H1 (cell line): ENCODE data around the gene TPO. TPM values are rescaled to one million over a fixed set of nuclear protein-coding genes. Genes with fewer than 3 reads are reported as not detected.
"Not testable (repeated sequence)": the region's sequence is repeated elsewhere in the genome, so short reads cannot be mapped to it uniquely, and the experiment has no call there.

Experiments used
- CTCF ChIA-PET: fragments of 300-600 bp; sonication (Branson Sonifier 250); formaldehyde crosslinking; loops from one replicate; lab custom pipeline; 2021; ENCODE audit not compliant: partially characterized antibody; lab: Charles Lee
- POLR2A ChIA-PET: fragments of 300-600 bp; sonication (Branson Sonifier 250); formaldehyde crosslinking; loops from one replicate; lab custom pipeline; 2021; ENCODE audit warnings: inconsistent platforms; ENCODE audit not compliant: partially characterized antibody; lab: Charles Lee
- DNase-seq, 2 experiments: peaks; one replicate each; pipeline versions ENCODE4 v3.0.0 to v3.0.0-alpha.2; 2010 to 2022; ENCODE audit warnings: low spot score in 2 of 2, low read depth in 1 of 2, mixed read lengths in 1 of 2
- FAIRE-seq: peaks from 2 replicates; lab custom pipeline; 2011; peaks lifted over from hg19 to GRCh38; lab: Jason Lieb, UNC
- H2AFZ ChIP-seq: 2 replicates; pipeline ENCODE4 v1.8.1; 2012; ENCODE audit warnings: low read length, inconsistent platforms
- H2AK5ac ChIP-seq: 2 replicates; pipeline ENCODE4 v1.6.1; 2013; ENCODE audit warnings: low read depth, low read length
- H2BK120ac ChIP-seq: replicated peaks from 2 replicates; pipeline ENCODE3; 2013; ENCODE audit warnings: low read depth, low read length, inconsistent platforms
- H2BK12ac ChIP-seq: 2 replicates; pipeline ENCODE4 v1.6.1; 2013; ENCODE audit warnings: low read depth, low read length
- H2BK15ac ChIP-seq: 2 replicates; pipeline ENCODE4 v1.6.1; 2013; ENCODE audit warnings: low read length
- H2BK20ac ChIP-seq: 2 replicates; pipeline ENCODE4 v1.6.1; 2013; ENCODE audit warnings: low read length
- H2BK5ac ChIP-seq: 2 replicates; pipeline ENCODE4 v1.6.1; 2013; ENCODE audit warnings: low read depth, low read length
- H3K14ac ChIP-seq: 2 replicates; pipeline ENCODE4 v1.6.1; 2013; ENCODE audit warnings: inconsistent platforms; ENCODE audit not compliant: insufficient read length
- H3K18ac ChIP-seq: 2 replicates; pipeline ENCODE4 v1.6.1; 2013; ENCODE audit warnings: low read length; ENCODE audit errors: extremely low read depth
- H3K23ac ChIP-seq: 2 replicates; pipeline ENCODE4 v1.6.1; 2013; ENCODE audit warnings: inconsistent platforms; ENCODE audit not compliant: insufficient read length
- H3K23me2 ChIP-seq: 2 replicates; pipeline ENCODE4 v1.6.1; 2013; ENCODE audit warnings: low read depth, low read length
- H3K27ac ChIP-seq: 2 replicates; pipeline ENCODE4 v1.6.1; 2011; ENCODE audit warnings: low read depth, low read length, inconsistent platforms
- H3K27me3 ChIP-seq, 4 experiments: replicated peaks in 1 of 4; 1 replicate in 1 of 4; 2 replicates in 3 of 4; pipeline versions ENCODE4 v1.6.1 to v1.8.1; 2011 to 2013; ENCODE audit warnings: low read length in 3 of 4, mild to moderate bottlenecking in 3 of 4, inconsistent platforms in 2 of 4, mixed read lengths in 2 of 4, moderate library complexity in 1 of 4; ENCODE audit not compliant: control insufficient read depth in 3 of 4, insufficient read depth in 3 of 4; ENCODE audit errors: extremely low read depth in 1 of 4
- H3K36me3 ChIP-seq, 4 experiments: 2 replicates each; pipeline versions ENCODE4 v1.6.1 to v1.8.1; 2011 to 2013; ENCODE audit warnings: mild to moderate bottlenecking in 4 of 4, low read length in 3 of 4, moderate library complexity in 2 of 4, control low read depth in 1 of 4, inconsistent platforms in 1 of 4; ENCODE audit not compliant: insufficient read depth in 4 of 4, control insufficient read depth in 2 of 4
- H3K4ac ChIP-seq: replicated peaks from 2 replicates; pipeline ENCODE3; 2013; ENCODE audit warnings: low read length, low read depth, mixed read lengths, inconsistent platforms; ENCODE audit not compliant: insufficient read length
- H3K4me1 ChIP-seq, 4 experiments: replicated peaks in 1 of 4; 1 replicate in 1 of 4; 2 replicates in 3 of 4; pipeline versions ENCODE4 v1.6.1 to v1.8.1; 2011 to 2013; ENCODE audit warnings: low read length in 3 of 4, inconsistent platforms in 2 of 4, mixed read lengths in 1 of 4; ENCODE audit not compliant: insufficient read depth in 4 of 4, control insufficient read depth in 3 of 4
- H3K4me2 ChIP-seq, 2 experiments: 2 replicates each; pipeline versions ENCODE4 v1.6.1 to v1.8.1; 2011 to 2013; ENCODE audit warnings: low read depth in 2 of 2, low read length in 2 of 2, control low read depth in 1 of 2, inconsistent platforms in 1 of 2, mild to moderate bottlenecking in 1 of 2; ENCODE audit not compliant: insufficient read depth in 1 of 2
- H3K4me3 ChIP-seq, 4 experiments: fragments of 200-600, 300-600 bp in 1 of 4; sonication (generic), shearing (Covaris generic), sonication (Bioruptor Twin) in 1 of 4; 2 replicates each; pipeline versions ENCODE4 v1.5.1 to v1.8.1; 2011 to 2016; ENCODE audit warnings: low read length in 4 of 4, low read depth in 3 of 4, control low read depth in 2 of 4, inconsistent platforms in 2 of 4, mild to moderate bottlenecking in 2 of 4, mixed read lengths in 1 of 4, moderate library complexity in 1 of 4; ENCODE audit not compliant: insufficient read depth in 2 of 4; ENCODE audit errors: extremely low read depth in 1 of 4
- H3K56ac ChIP-seq: replicated peaks from 2 replicates; pipeline ENCODE3; 2013; ENCODE audit warnings: low read depth, mild to moderate bottlenecking, mixed read lengths, low read length, inconsistent platforms; ENCODE audit not compliant: insufficient read length
- H3K79me1 ChIP-seq: 2 replicates; pipeline ENCODE4 v1.6.1; 2013; ENCODE audit warnings: low read depth, low read length, control low read depth
- H3K79me2 ChIP-seq, 2 experiments: 2 replicates each; pipeline versions ENCODE4 v1.6.1 to v1.8.1; 2012 to 2013; ENCODE audit warnings: low read length in 2 of 2, mild to moderate bottlenecking in 2 of 2, inconsistent platforms in 1 of 2; ENCODE audit not compliant: insufficient read depth in 2 of 2, control insufficient read depth in 1 of 2
- H3K9ac ChIP-seq, 4 experiments: replicated peaks in 1 of 4; 1 replicate in 1 of 4; 2 replicates in 3 of 4; pipeline versions ENCODE4 v1.6.1 to v1.8.1; 2011 to 2013; ENCODE audit warnings: low read depth in 3 of 4, low read length in 3 of 4, control low read depth in 2 of 4, mild to moderate bottlenecking in 2 of 4, moderate library complexity in 2 of 4, inconsistent platforms in 1 of 4; ENCODE audit errors: extremely low read depth in 1 of 4
- H3K9me3 ChIP-seq, 2 experiments: 2 replicates each; pipeline versions ENCODE4 v1.6.1 to v1.8.1; 2012 to 2013; ENCODE audit warnings: mild to moderate bottlenecking in 2 of 2, moderate library complexity in 2 of 2, control low read depth in 1 of 2, inconsistent platforms in 1 of 2, low read depth in 1 of 2, low read length in 1 of 2, mixed read lengths in 1 of 2; ENCODE audit not compliant: insufficient read depth in 2 of 2
- H4K20me1 ChIP-seq, 2 experiments: replicated peaks in 1 of 2; 2 replicates each; pipeline versions ENCODE3 to v1.8.1; 2011 to 2013; ENCODE audit warnings: inconsistent platforms in 2 of 2, low read length in 2 of 2, mild to moderate bottlenecking in 1 of 2; ENCODE audit not compliant: insufficient read depth in 2 of 2, control insufficient read depth in 1 of 2
- H4K5ac ChIP-seq: 2 replicates; pipeline ENCODE4 v1.6.1; 2013; ENCODE audit warnings: low read length, low read depth, mixed read lengths, inconsistent platforms; ENCODE audit not compliant: insufficient read length
- H4K8ac ChIP-seq: 2 replicates; pipeline ENCODE4 v1.8.0; 2013; ENCODE audit warnings: mild to moderate bottlenecking, moderate library complexity, low read length, inconsistent platforms; ENCODE audit not compliant: insufficient read depth; ENCODE audit errors: extremely low read depth
- H4K91ac ChIP-seq: replicated peaks from 2 replicates; pipeline ENCODE3; 2013; ENCODE audit warnings: low read length, mixed read lengths, inconsistent platforms; ENCODE audit not compliant: insufficient read length
- WGBS, 2 experiments: shearing (Covaris generic) in 1 of 2; methylation state at CpG; one replicate each; pipeline versions ENCODE4 v1.1.6 to v1.1.7; 2013 to 2015; ENCODE audit warnings: low lambda C conversion rate in 2 of 2, mixed read lengths in 2 of 2, inconsistent platforms in 1 of 2, low coverage in 1 of 2, missing lambda C conversion rate in 1 of 2; ENCODE audit not compliant: insufficient replicate concordance in 2 of 2, insufficient coverage in 1 of 2, insufficient read length in 1 of 2; ENCODE audit errors: extremely low coverage in 1 of 2, missing lambda C conversion rate in 1 of 2; 5-methylcytosine and 5-hydroxymethylcytosine counted together
- polyA plus RNA-seq, 7 experiments: library from polyadenylated mRNA; depleted of rRNA in 3 of 7; stranded (reverse) in 5 of 7; unstranded in 2 of 7; fragments of >200 nt in 5 of 7; fragments of 200-250 nt in 2 of 7; gene quantifications; 1 replicate in 5 of 7; 2 replicates in 1 of 7; 4 replicates in 1 of 7; pipeline versions ENCODE4 v1.2.1 to v1.2.3, GENCODE V29; 2011 to 2013; ENCODE audit warnings: missing spikeins in 2 of 7, mixed read lengths in 2 of 7
- total RNA-seq: library from RNA; stranded (reverse); fragmentation: NEBNext Ultra II Directional; extraction: Animal tissue kit (Norgen Biotek cat#: 25700); gene quantifications from 2 replicates; pipeline ENCODE4 v1.2.1, GENCODE V29; 2021

Gene TPO
- total and polyA plus RNA-seq, 2 of the 8 experiments (the other 6 are each of a cell fraction or from before 2014, with no cell fraction given) = not detected

- H3K9ac ChIP-seq, H2AK5ac ChIP-seq, CTCF ChIA-PET, H3K79me1 ChIP-seq, H2BK20ac ChIP-seq, H3K18ac ChIP-seq, H3K36me3 ChIP-seq, H3K14ac ChIP-seq, H3K27me3 ChIP-seq, FAIRE-seq, H3K27ac ChIP-seq, H3K56ac ChIP-seq, H4K5ac ChIP-seq, H3K23me2 ChIP-seq, H2BK15ac ChIP-seq, H3K4ac ChIP-seq, H3K23ac ChIP-seq, H3K4me3 ChIP-seq, H2BK120ac ChIP-seq, H4K91ac ChIP-seq, H4K20me1 ChIP-seq, H3K79me2 ChIP-seq, H2AFZ ChIP-seq, H3K4me1 ChIP-seq, DNase-seq, H2BK12ac ChIP-seq, H2BK5ac ChIP-seq, H4K8ac ChIP-seq, H3K4me2 ChIP-seq, POLR2A ChIA-PET, H3K9me3 ChIP-seq: not testable (repeated sequence)
- WGBS, 2 experiments = 90% methylated on average over 6 of the region's 6 CpGs; no CpG with 5 or more reads in 1 of the 2 experiments
Observed at GRCh38 chr2:1390118-1390517, 23.1 kb upstream of the TPO start.
